HG03045 (cell line): Measurements from ENCODE around the gene ADCY3.

ENCODE experiments used
- ATAC-seq: cut with Tn5 transposase; IDR thresholded peaks from one replicate; pipeline ENCODE4 v1.9.1; 2021; ENCODE audit warnings: mild to moderate bottlenecking, moderate library complexity; ENCODE audit not compliant: unreplicated experiment

ADCY3 gene

GRCh38 chr2:24877067-24877466 lies 43.0 kb downstream of the ADCY3 start:
- ATAC-seq: no peak

- no peak for ATAC-seq
These were observed 44.1 kb downstream of the ADCY3 start for GRCh38 chr2:24875901-24876300.

- ATAC-seq: no peak
These were observed 44.8 kb downstream of the ADCY3 start for GRCh38 chr2:24875272-24875671.

GRCh38 chr2:24874035-24874434 lies 46.0 kb downstream of the ADCY3 start:
- no peak for ATAC-seq

GRCh38 chr2:24873619-24874018 lies 46.4 kb downstream of the ADCY3 start:
- no peak for ATAC-seq

GRCh38 chr2:24872344-24873115 lies 47.5 kb downstream of the ADCY3 start:
- no peak for ATAC-seq

- no peak for ATAC-seq
These were observed 48.1 kb downstream of the ADCY3 start for GRCh38 chr2:24871852-24872333.

- no peak for ATAC-seq
These were observed 48.9 kb downstream of the ADCY3 start for GRCh38 chr2:24870891-24871705.

GRCh38 chr2:24870440-24870839 lies 49.6 kb downstream of the ADCY3 start:
- no peak for ATAC-seq

- ATAC-seq: no peak
These were observed 53.1 kb downstream of the ADCY3 start for GRCh38 chr2:24866946-24867345.

GRCh38 chr2:24863641-24864040 lies 56.4 kb downstream of the ADCY3 start:
- no peak for ATAC-seq

- ATAC-seq: no peak
These were observed 58.5 kb downstream of the ADCY3 start for GRCh38 chr2:24861500-24861899.

GRCh38 chr2:24860631-24861030 lies 59.4 kb downstream of the ADCY3 start:
- no peak for ATAC-seq

- ATAC-seq: no peak
These were observed 60.0 kb downstream of the ADCY3 start for GRCh38 chr2:24859968-24860600.

- no peak for ATAC-seq
These were observed 61.0 kb downstream of the ADCY3 start for GRCh38 chr2:24858996-24859395.

- no peak for ATAC-seq
These were observed 62.3 kb downstream of the ADCY3 start for GRCh38 chr2:24857746-24858145.

- no peak for ATAC-seq
These were observed 63.2 kb downstream of the ADCY3 start for GRCh38 chr2:24856791-24857211.

- ATAC-seq: no peak
These were observed 64.3 kb downstream of the ADCY3 start for GRCh38 chr2:24855726-24856125.

GRCh38 chr2:24855022-24855622 lies 64.9 kb downstream of the ADCY3 start:
- no peak for ATAC-seq

- ATAC-seq: no peak
These were observed 66.0 kb downstream of the ADCY3 start for GRCh38 chr2:24853996-24854395.

GRCh38 chr2:24853046-24853445 lies 67.0 kb downstream of the ADCY3 start:
- ATAC-seq: no peak
